ENCODE data around the gene FAM13A. TPM values are rescaled to one million over a fixed set of nuclear protein-coding genes. Genes with fewer than 3 reads are reported as not detected.

The FAM13A gene
- total and polyA plus RNA-seq, 10 of the 15 experiments (the other 5 are each of a cell fraction or from before 2014, with no cell fraction given): 0.05 to 1.8 (median 0.27) TPM; not detected in 1

- ATAC-seq: no peak
- Histone ChIP-seq H3K9me3 (replicated peaks; ENCODE audit: control insufficient read depth, insufficient read depth, low read length) (no peaks in the 10 kb centered on the region), H3K27me3 (replicated peaks in 1 of 2; ENCODE audit: control insufficient read depth in 2 of 2, insufficient read depth in 2 of 2, low read length in 1 of 2) (no peaks in the 10 kb centered on the region), H3K4me2 (ENCODE audit: control insufficient read depth, insufficient read depth) (no peak overlapping the region), H3K36me3 (ENCODE audit: control insufficient read depth in 2 of 2, insufficient read depth in 2 of 2, low read length in 1 of 2) (no peaks in the 10 kb centered on the region), H3K79me2 (ENCODE audit: control insufficient read depth, insufficient read depth, low read length) (no peaks in the 10 kb centered on the region), H4K20me1 (ENCODE audit: control insufficient read depth, insufficient read depth) (no peaks in the 10 kb centered on the region), H3K4me3 (no peak overlapping the region), H2AFZ (ENCODE audit: control insufficient read depth, low read depth, low read length) (no peak overlapping the region), H3K27ac (ENCODE audit: control insufficient read depth, insufficient read depth) (no peak overlapping the region), H3K4me1 (ENCODE audit: control insufficient read depth, insufficient read depth, low read length) (no peaks in the 10 kb centered on the region), H3K9ac (ENCODE audit: control insufficient read depth, insufficient read depth, low read length) (no peak overlapping the region)
- intact Hi-C loops (cut with micrococcal nuclease; ENCODE audit: unreplicated experiment): loop anchor here (2.0 kb wide), 1 partner anchor 42 kb away; no protein-coding TSS in a partner anchor
- ChIA-PET POLR2A (interaction anchor here (0.5 kb wide), 1 partner anchor 274 kb away, joined by 3 read pairs; no protein-coding TSS in a partner anchor), RAD21 (ENCODE audit: unreplicated experiment) (no interaction called here), CTCF (interaction anchor here (0.7 to 1.3 kb wide), 2 partner anchors 37 to 53 kb away, joined by 3 read pairs; no protein-coding TSS in a partner anchor), SMC1A (ENCODE audit: uncharacterized antibody, unreplicated experiment) (interaction anchor here (1.1 to 1.9 kb wide), 3 partner anchors 10 to 193 kb away, joined by 3 to 7 read pairs (median 4); no protein-coding TSS in a partner anchor)
- 86% methylated on average over 5 of the region's 5 CpGs for WGBS (ENCODE audit: insufficient coverage, insufficient replicate concordance, low lambda C conversion rate, missing lambda C conversion rate)
- no peak for DNase-seq (ENCODE audit: low read depth, low spot score)
- in situ Hi-C loops (cut with MboI): no loop called here
- FAIRE-seq: no peak
- no peak for TF ChIP-seq RUNX3 (IDR thresholded peaks at IDR 0.05; ENCODE audit: low read length)
- no peak for TF ChIP-seq LARP7 (IDR thresholded peaks at IDR 0.05)
- no peak for TF ChIP-seq CHD4 (IDR thresholded peaks at IDR 0.05)
- no peak for TF ChIP-seq ATF3 (IDR thresholded peaks at IDR 0.05; ENCODE audit: borderline replicate concordance, extremely low read depth, low read depth, low read length)
- TF ChIP-seq CEBPB (IDR thresholded peaks at IDR 0.05; ENCODE audit: borderline replicate concordance in 1 of 2, low read depth in 2 of 2, low read length in 2 of 2): no peak
- no TSS peak for BruUV-seq (replicated peaks)
Observed at GRCh38 chr4:88732714-88733368, 324.1 kb downstream of the FAM13A start.

DNA sequence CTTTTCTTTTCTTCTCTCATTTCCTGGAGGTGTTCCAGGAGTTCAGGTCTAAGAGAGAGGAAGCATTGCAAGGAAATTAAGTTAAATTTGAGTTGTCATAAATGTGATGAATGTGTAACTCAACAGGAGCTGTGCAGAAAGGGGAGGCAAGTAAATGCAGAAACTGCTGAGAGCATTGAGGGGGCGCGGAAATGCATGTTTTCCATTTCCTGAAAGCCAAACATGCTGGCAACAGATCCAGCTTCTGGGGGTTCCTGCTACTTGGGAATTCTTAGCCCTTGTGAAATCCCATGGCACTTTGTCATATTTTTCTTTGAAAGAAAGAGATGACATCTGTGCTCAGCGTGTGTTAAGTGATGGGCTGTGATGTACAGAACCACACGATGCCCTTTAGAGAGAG lies 325.6 kb downstream of the FAM13A start:
- Histone ChIP-seq H4K20me1 (ENCODE audit: control insufficient read depth, insufficient read depth) (no peaks in the 10 kb centered on the region), H3K36me3 (ENCODE audit: control insufficient read depth in 2 of 2, insufficient read depth in 2 of 2, low read length in 1 of 2) (no peaks in the 10 kb centered on the region), H2AFZ (ENCODE audit: control insufficient read depth, low read depth, low read length) (no peak overlapping the region), H3K4me3 (no peak overlapping the region), H3K79me2 (ENCODE audit: control insufficient read depth, insufficient read depth, low read length) (no peaks in the 10 kb centered on the region), H3K27me3 (replicated peaks in 1 of 2; ENCODE audit: control insufficient read depth in 2 of 2, insufficient read depth in 2 of 2, low read length in 1 of 2) (no peaks in the 10 kb centered on the region), H3K9me3 (replicated peaks; ENCODE audit: control insufficient read depth, insufficient read depth, low read length) (no peaks in the 10 kb centered on the region), H3K4me2 (ENCODE audit: control insufficient read depth, insufficient read depth) (no peak overlapping the region), H3K9ac (ENCODE audit: control insufficient read depth, insufficient read depth, low read length) (no peak overlapping the region), H3K27ac (ENCODE audit: control insufficient read depth, insufficient read depth) (no peak overlapping the region), H3K4me1 (ENCODE audit: control insufficient read depth, insufficient read depth, low read length) (no peaks in the 10 kb centered on the region)
- intact Hi-C loops (cut with micrococcal nuclease; ENCODE audit: unreplicated experiment) (no loop called here), in situ Hi-C loops (cut with MboI) (no loop called here)
- no TSS peak for BruUV-seq (replicated peaks)
- WGBS (ENCODE audit: insufficient coverage, insufficient replicate concordance, low lambda C conversion rate, missing lambda C conversion rate): 94% methylated on average over 4 of the region's 4 CpGs
- CTCF ChIA-PET: interaction anchor here (1.3 to 1.9 kb wide), 2 partner anchors 36 to 192 kb away, joined by 3 to 7 read pairs; no protein-coding TSS in a partner anchor
- SMC1A ChIA-PET (ENCODE audit: uncharacterized antibody, unreplicated experiment): interaction anchor here (1.2 to 1.9 kb wide), 3 partner anchors 8 to 192 kb away, joined by 3 to 7 read pairs (median 4); no protein-coding TSS in a partner anchor
- FAIRE-seq: no peak
- RAD21 ChIA-PET (ENCODE audit: unreplicated experiment): no interaction called here
- no peak for ATAC-seq
- no peak for DNase-seq (ENCODE audit: low read depth, low spot score)
- POLR2A ChIA-PET: no interaction called here
- TF ChIP-seq, protein P1, sequence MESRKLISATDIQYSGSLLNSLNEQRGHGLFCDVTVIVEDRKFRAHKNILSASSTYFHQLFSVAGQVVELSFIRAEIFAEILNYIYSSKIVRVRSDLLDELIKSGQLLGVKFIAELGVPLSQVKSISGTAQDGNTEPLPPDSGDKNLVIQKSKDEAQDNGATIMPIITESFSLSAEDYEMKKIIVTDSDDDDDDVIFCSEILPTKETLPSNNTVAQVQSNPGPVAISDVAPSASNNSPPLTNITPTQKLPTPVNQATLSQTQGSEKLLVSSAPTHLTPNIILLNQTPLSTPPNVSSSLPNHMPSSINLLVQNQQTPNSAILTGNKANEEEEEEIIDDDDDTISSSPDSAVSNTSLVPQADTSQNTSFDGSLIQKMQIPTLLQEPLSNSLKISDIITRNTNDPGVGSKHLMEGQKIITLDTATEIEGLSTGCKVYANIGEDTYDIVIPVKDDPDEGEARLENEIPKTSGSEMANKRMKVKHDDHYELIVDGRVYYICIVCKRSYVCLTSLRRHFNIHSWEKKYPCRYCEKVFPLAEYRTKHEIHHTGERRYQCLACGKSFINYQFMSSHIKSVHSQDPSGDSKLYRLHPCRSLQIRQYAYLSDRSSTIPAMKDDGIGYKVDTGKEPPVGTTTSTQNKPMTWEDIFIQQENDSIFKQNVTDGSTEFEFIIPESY (IDR thresholded peaks at IDR 0.05): no peak
- no peak for TF ChIP-seq ZNF274 (IDR thresholded peaks at IDR 0.05; ENCODE audit: insufficient read depth, insufficient read length)
- TF ChIP-seq KAT2A (conservative IDR thresholded peaks at IDR 0.05; ENCODE audit: control insufficient read depth, low read depth, low read length): no peak
- TF ChIP-seq HCFC1 (IDR thresholded peaks at IDR 0.05; ENCODE audit: low read length): no peak
- TF ChIP-seq MYB (IDR thresholded peaks at IDR 0.05; ENCODE audit: borderline replicate concordance, low read depth, low read length): no peak
- no peak for TF ChIP-seq EGR1 (IDR thresholded peaks at IDR 0.05; ENCODE audit: borderline replicate concordance in 1 of 2, low read depth in 2 of 2, low read length in 2 of 2)

Data from GM12878 (cell line).